RWPE2 (cell line): ENCODE results near the gene OLIG1.
A peak's percentile ranks its signal among the peaks of the same experiment; 100 is the strongest.

Experiments
- ATAC-seq: fragments of 200-7000 bp; cut with Tn5 transposase; 3 replicates; pipeline ENCODE4 v1.9.1; 2021; ENCODE audit warnings: low read depth
- DNase-seq: peaks from one replicate; pipeline ENCODE4 v3.0.0-alpha.2; 2020; ENCODE audit warnings: low spot score
- H3K27ac ChIP-seq: fragments of 450-650 bp; 2 replicates; pipeline ENCODE4 v1.5.1; 2017; ENCODE audit warnings: mild to moderate bottlenecking; ENCODE audit not compliant: poor library complexity, severe bottlenecking
- H3K27me3 ChIP-seq: fragments of 250-450 bp; sonication (Bioruptor Pico); 2 replicates; pipeline ENCODE4 v1.5.1; 2021; ENCODE audit warnings: mild to moderate bottlenecking, moderate library complexity; ENCODE audit not compliant: insufficient read depth, poor library complexity, severe bottlenecking
- H3K36me3 ChIP-seq: fragments of 250-450 bp; sonication (Bioruptor Pico); 2 replicates; pipeline ENCODE4 v1.5.1; 2020; ENCODE audit warnings: low read depth, mild to moderate bottlenecking, moderate library complexity
- H3K4me1 ChIP-seq: fragments of 250-450 bp; sonication (Bioruptor Pico); 2 replicates; pipeline ENCODE4 v1.5.1; 2021; ENCODE audit warnings: mild to moderate bottlenecking, moderate library complexity; ENCODE audit not compliant: insufficient read depth, poor library complexity, severe bottlenecking
- H3K4me3 ChIP-seq: fragments of 250-450 bp; sonication (Bioruptor Pico); 2 replicates; pipeline ENCODE4 v1.5.1; 2021; ENCODE audit warnings: mild to moderate bottlenecking, moderate library complexity; ENCODE audit not compliant: severe bottlenecking
- H3K9me3 ChIP-seq: fragments of 250-450 bp; sonication (Bioruptor Pico); 2 replicates; pipeline ENCODE4 v1.5.1; 2021; ENCODE audit warnings: mild to moderate bottlenecking, moderate library complexity; ENCODE audit not compliant: severe bottlenecking
- TF ChIP-seq, protein P1 (sequence below): fragments of 450-650 bp; IDR thresholded peaks from one replicate; pipeline ENCODE4 v1.5.1; 2017; ENCODE audit warnings: mild to moderate bottlenecking, moderate library complexity; ENCODE audit not compliant: poor library complexity, severe bottlenecking

The OLIG1 gene

DNA sequence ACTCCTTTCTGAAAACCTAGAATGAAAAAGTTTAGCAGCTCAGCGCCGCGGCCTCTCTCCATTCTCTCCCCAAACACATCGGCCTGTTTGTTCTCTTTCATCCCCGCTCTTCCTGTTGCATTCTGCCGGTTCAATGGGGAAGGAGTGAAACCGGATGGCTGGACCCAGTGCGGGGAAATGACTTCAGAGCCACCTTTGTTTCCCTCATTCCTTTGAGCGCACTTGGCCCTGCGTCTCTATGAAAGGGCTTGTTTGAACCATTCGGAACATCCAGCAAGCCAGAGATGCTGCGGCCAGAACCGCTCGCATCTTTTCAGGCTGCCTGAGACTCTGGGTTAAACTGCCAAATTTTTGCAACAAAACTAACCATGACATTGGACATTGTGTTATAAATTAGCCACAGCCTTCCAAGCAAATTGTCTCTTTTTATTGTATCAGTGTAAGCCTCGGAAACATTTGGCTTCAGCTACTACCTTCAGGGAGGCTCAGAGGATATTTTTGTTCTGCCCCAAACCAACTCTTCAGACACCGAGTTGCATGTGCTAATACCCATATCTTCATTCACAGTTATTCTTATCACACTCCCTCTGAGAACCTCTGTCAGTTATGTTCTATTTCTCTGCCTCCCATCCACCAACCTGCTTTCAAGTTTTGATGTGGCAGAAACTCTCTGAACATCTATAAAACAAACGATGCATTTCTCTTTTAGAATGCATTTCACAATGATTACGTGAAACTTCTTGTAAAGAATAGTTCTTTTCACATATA is 5.1 kb upstream of the OLIG1 start:
- TF ChIP-seq, protein P1, sequence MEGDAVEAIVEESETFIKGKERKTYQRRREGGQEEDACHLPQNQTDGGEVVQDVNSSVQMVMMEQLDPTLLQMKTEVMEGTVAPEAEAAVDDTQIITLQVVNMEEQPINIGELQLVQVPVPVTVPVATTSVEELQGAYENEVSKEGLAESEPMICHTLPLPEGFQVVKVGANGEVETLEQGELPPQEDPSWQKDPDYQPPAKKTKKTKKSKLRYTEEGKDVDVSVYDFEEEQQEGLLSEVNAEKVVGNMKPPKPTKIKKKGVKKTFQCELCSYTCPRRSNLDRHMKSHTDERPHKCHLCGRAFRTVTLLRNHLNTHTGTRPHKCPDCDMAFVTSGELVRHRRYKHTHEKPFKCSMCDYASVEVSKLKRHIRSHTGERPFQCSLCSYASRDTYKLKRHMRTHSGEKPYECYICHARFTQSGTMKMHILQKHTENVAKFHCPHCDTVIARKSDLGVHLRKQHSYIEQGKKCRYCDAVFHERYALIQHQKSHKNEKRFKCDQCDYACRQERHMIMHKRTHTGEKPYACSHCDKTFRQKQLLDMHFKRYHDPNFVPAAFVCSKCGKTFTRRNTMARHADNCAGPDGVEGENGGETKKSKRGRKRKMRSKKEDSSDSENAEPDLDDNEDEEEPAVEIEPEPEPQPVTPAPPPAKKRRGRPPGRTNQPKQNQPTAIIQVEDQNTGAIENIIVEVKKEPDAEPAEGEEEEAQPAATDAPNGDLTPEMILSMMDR: no peak

GRCh38 chr21:33067043-33067442 is 2.9 kb upstream of the OLIG1 start:
- TF ChIP-seq, protein P1: no peak
- ATAC-seq: no peak
- H3K27ac ChIP-seq: no peak overlapping the region
- H3K4me1 ChIP-seq: no peaks in the 10 kb centered on the region
- H3K9me3 ChIP-seq: no peaks in the 10 kb centered on the region
- H3K36me3 ChIP-seq: no peaks in the 10 kb centered on the region
- H3K4me3 ChIP-seq: no peak overlapping the region
- H3K27me3 ChIP-seq: peaks cover 78% of the 10 kb centered on the region
- no peak for DNase-seq

More for the DNA sequence above, 5.1 kb upstream of the OLIG1 start:
- Histone ChIP-seq H3K4me3 (no peak overlapping the region), H3K9me3 (no peaks in the 10 kb centered on the region), H3K27ac (no peak overlapping the region), H3K36me3 (no peaks in the 10 kb centered on the region), H3K27me3 (peaks cover 58% of the 10 kb centered on the region), H3K4me1 (no peaks in the 10 kb centered on the region)
- no peak for DNase-seq
- no peak for ATAC-seq

DNA sequence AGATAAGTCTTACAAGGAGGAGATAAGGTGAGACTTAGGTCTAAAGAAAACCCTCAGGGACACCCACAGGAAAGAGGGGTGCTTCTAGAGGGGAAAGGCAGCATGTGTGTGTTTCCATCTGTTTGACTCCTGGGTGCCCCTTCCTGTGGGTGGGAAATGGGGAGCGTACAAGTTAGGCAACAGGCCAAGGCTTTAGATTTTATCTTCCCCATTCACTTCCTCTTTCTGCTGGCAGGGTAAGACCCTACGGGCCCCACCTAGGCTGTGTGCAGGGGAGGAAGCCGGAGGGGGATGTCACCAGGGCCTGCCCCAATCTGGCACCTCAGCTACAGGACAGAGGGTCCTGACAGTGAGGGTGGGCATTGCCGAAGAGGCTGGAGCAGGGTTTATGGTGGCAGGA is 2.5 kb upstream of the OLIG1 start:
- H3K27ac ChIP-seq: no peak overlapping the region
- H3K36me3 ChIP-seq: no peaks in the 10 kb centered on the region
- H3K27me3 ChIP-seq: peaks cover 82% of the 10 kb centered on the region
- H3K4me3 ChIP-seq: no peak overlapping the region
- H3K4me1 ChIP-seq: no peaks in the 10 kb centered on the region
- ATAC-seq (no peak), DNase-seq (no peak)
- TF ChIP-seq, protein P1: no peak
- no peaks in the 10 kb centered on the region for H3K9me3 ChIP-seq

GRCh38 chr21:33069243-33069642 is 698 bp upstream of the OLIG1 start:
- Histone ChIP-seq H3K4me1 (no peaks in the 10 kb centered on the region), H3K4me3 (no peak overlapping the region), H3K27ac (no peak overlapping the region), H3K27me3 (peaks cover 92% of the 10 kb centered on the region), H3K36me3 (no peaks in the 10 kb centered on the region), H3K9me3 (no peaks in the 10 kb centered on the region)
- TF ChIP-seq, protein P1: no peak
- ATAC-seq (no peak), DNase-seq (no peak)

DNA sequence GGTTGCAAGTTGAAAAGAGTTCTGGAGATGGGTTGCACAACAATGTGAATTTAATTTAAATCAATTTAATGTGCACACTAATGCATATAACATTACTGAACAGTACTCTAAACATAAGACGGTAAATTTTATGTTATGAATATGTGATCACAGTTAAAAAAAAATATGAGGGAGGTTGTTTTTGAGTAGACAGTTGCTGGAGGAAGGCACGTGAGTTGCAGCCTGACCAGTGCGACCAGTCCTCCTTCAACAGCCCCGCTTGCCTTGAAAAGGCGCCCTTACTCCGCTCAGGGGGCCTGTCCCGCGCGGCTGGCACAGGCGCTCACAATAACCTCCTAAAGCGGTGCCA is 322 bp upstream of the OLIG1 start:
- Histone ChIP-seq H3K4me3 (peak overlapping the region; percentile 24), H3K9me3 (no peaks in the 10 kb centered on the region), H3K36me3 (no peaks in the 10 kb centered on the region), H3K27ac (no peak overlapping the region), H3K27me3 (peaks cover 92% of the 10 kb centered on the region), H3K4me1 (no peaks in the 10 kb centered on the region)
- DNase-seq (no peak), ATAC-seq (no peak)
- TF ChIP-seq, protein P1: no peak
